K562 (cell line): ENCODE data around the gene TEX54. TPM values are rescaled to one million over a fixed set of nuclear protein-coding genes. Genes with fewer than 3 reads are reported as not detected.
A peak's percentile ranks its signal among the peaks of the same experiment; 100 is the strongest.

Experiments used
- CHD4 ChIP-seq: fragments of 200-600 bp; sonication (generic); IDR thresholded peaks from 3 replicates; pipeline ENCODE4 v1.6.1; 2012; ENCODE audit warnings: low read depth, mild to moderate bottlenecking, mixed read lengths, low read length, inconsistent platforms; ENCODE audit not compliant: insufficient read depth, insufficient replicate concordance, poor library complexity, severe bottlenecking
- EGR1 ChIP-seq: fragments of 450-650 bp; conservative IDR thresholded peaks from 2 replicates; pipeline ENCODE4 v1.6.1; 2017; ENCODE audit warnings: mild to moderate bottlenecking
- ETV6 ChIP-seq, 3 experiments: fragments of 150-350 bp in 1 of 3; sonication (generic) in 1 of 3; formaldehyde crosslinking in 1 of 3; IDR thresholded peaks; 2 replicates each; pipeline versions ENCODE4 v1.6.1 to v1.8.0; 2014 to 2022; ENCODE audit warnings: borderline replicate concordance in 2 of 3, low read depth in 2 of 3, antibody characterized with exemption in 1 of 3, low read length in 1 of 3, mild to moderate bottlenecking in 1 of 3, missing genetic modification reagents in 1 of 3
- FOXJ2 ChIP-seq: fragments of 200-800 bp; sonication (Bioruptor generic); IDR thresholded peaks from 2 replicates; pipeline ENCODE4 v1.6.1; 2016; ENCODE audit warnings: missing genetic modification characterization, missing compliant biosample characterization
- GABPA ChIP-seq: fragments of 200-800 bp; sonication (Bioruptor generic); conservative IDR thresholded peaks from 2 replicates; pipeline ENCODE4 v1.6.1; 2016; ENCODE audit warnings: low read depth, missing genetic modification characterization, missing compliant biosample characterization
- HNRNPUL1 ChIP-seq: fragments of 200-400 bp; formaldehyde crosslinking; IDR thresholded peaks from 2 replicates; pipeline ENCODE4 v1.6.1; 2017; ENCODE audit warnings: low read length
- NCOA4 ChIP-seq: fragments of 450-650 bp; IDR thresholded peaks from 2 replicates; pipeline ENCODE4 v1.6.1; 2018; ENCODE audit warnings: mild to moderate bottlenecking; ENCODE audit not compliant: partially characterized antibody
- NFATC3 ChIP-seq: fragments of 450-650 bp; IDR thresholded peaks from 2 replicates; pipeline ENCODE4 v1.6.1; 2017; ENCODE audit warnings: mild to moderate bottlenecking
- NFYB ChIP-seq: IDR thresholded peaks from 2 replicates; pipeline ENCODE4 v1.6.1; 2011; ENCODE audit warnings: mild to moderate bottlenecking, moderate library complexity; ENCODE audit not compliant: insufficient read length; ENCODE audit errors: extremely low read depth
- NONO ChIP-seq, 2 experiments: fragments of 200-400 bp in 1 of 2; fragments of 450-650 bp in 1 of 2; formaldehyde crosslinking in 1 of 2; IDR thresholded peaks; 2 replicates each; pipeline ENCODE4 v1.6.1; 2017; ENCODE audit warnings: low read depth in 2 of 2, mild to moderate bottlenecking in 2 of 2, moderate library complexity in 2 of 2, low read length in 1 of 2
- RFX7 ChIP-seq: fragments of 250-450 bp; sonication (Bioruptor Pico); IDR thresholded peaks from 2 replicates; pipeline ENCODE4 v1.5.1; 2021; ENCODE audit warnings: mild to moderate bottlenecking
- SP2 ChIP-seq: IDR thresholded peaks from 2 replicates; pipeline ENCODE4 v1.6.1; 2011; ENCODE audit warnings: mild to moderate bottlenecking, low read depth, low read length, moderate library complexity; ENCODE audit not compliant: poor library complexity, severe bottlenecking; ENCODE audit errors: extremely low read depth
- TEAD2 ChIP-seq: fragments of 450-650 bp; IDR thresholded peaks from 2 replicates; pipeline ENCODE4 v1.6.1; 2016; ENCODE audit warnings: missing genetic modification characterization, control low read depth, missing compliant biosample characterization
- ZFP30 ChIP-seq: fragments of 250-450 bp; sonication (Bioruptor Pico); IDR thresholded peaks from 2 replicates; pipeline ENCODE4 v1.8.0; 2022; ENCODE audit warnings: moderate library complexity, mild to moderate bottlenecking, inconsistent platforms, borderline replicate concordance
- ZFPM2 ChIP-seq: fragments of 250-450 bp; sonication (Bioruptor Pico); IDR thresholded peaks from 2 replicates; pipeline ENCODE4 v1.5.1; 2022; ENCODE audit warnings: mild to moderate bottlenecking
- polyA plus RNA-seq, 8 experiments: library from polyadenylated mRNA; depleted of rRNA in 4 of 8; stranded (reverse) in 5 of 8; unstranded in 3 of 8; fragments of >200 nt; fragmentation: Nextera tagmentation in 2 of 8; fragmentation: Illumina TruSeq in 1 of 8; extraction: Ambion mirVana in 2 of 8; extraction: Trizol in 1 of 8; gene quantifications; 2 replicates each; pipeline versions ENCODE4 v1.2.1 to v1.2.3, GENCODE V29; 2011 to 2014; ENCODE audit warnings: inconsistent platforms in 1 of 8, missing spikeins in 1 of 8
- total RNA-seq, 7 experiments: library from RNA; depleted of rRNA in 6 of 7; stranded (reverse); fragments of >200 nt in 6 of 7; fragmentation: Illumina TruSeq in 2 of 7; extraction: Trizol in 2 of 7; gene quantifications; 2 replicates each; pipeline versions ENCODE4 v1.2.1 to v1.2.3, GENCODE V29; 2011 to 2021; ENCODE audit warnings: low replicate concordance in 1 of 7
- TF ChIP-seq, protein P1 (sequence below): fragments of 450-650 bp; IDR thresholded peaks from 2 replicates; pipeline ENCODE4 v1.6.1; 2018; ENCODE audit not compliant: partially characterized antibody
- TF ChIP-seq, protein P2 (sequence below): fragments of 250-450 bp; sonication (Bioruptor Pico); IDR thresholded peaks from 2 replicates; pipeline ENCODE4 v1.5.0; 2020; ENCODE audit warnings: mild to moderate bottlenecking
- TF ChIP-seq, protein P3 (sequence below): fragments of 250-450 bp; sonication (Bioruptor Pico); IDR thresholded peaks from 2 replicates; pipeline ENCODE4 v1.8.0; 2021; ENCODE audit warnings: mild to moderate bottlenecking, moderate library complexity
- TF ChIP-seq, protein P4 (sequence below), 2 experiments: fragments of 450-650 bp in 1 of 2; sonication (generic) in 1 of 2; formaldehyde crosslinking; conservative IDR thresholded peaks; 2 replicates each; pipeline versions ENCODE4 v1.4.0 to v1.8.1; 2020 to 2022; ENCODE audit warnings: mild to moderate bottlenecking in 1 of 2, missing genetic modification reagents in 1 of 2

The TEX54 gene
- total and polyA plus RNA-seq, 9 of the 15 experiments (the other 6 are each of a cell fraction or from before 2014, with no cell fraction given) = not detected

DNA sequence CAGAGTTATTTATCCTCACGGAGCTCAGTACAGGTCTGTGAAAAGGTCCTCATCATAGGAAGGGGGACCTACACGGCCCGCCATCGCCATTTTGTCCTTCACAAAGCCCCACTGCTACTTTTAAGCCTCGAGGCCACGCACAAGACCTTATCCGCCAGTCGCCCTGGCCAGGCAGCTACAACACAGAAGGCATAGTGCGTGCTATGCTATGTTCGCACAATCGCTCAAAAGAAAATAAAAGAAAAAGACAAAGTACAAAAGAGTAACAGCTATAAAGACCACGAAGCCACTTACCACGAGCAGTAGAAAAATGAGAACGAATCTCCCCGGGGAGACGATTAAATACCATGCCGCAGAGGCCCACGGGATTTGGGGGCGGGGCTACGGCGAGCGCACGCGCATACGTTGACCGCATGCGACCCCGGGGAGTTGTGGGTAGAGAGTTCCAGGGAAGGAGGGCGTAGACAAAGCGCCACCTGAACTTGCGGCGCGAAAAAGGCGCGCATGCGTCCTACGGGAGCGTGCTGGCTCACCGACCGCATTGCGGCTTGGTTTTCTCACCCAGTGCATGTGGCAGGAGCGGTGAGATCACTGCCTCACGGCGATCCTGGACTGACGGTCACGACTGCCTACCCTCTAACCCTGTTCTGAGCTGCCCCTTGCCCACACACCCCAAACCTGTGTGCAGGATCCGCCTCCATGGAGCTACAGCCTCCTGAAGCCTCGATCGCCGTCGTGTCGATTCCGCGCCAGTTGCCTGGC, 23.1 kb upstream of the TEX54 start (continued):
- peak; percentile 79; the same call in 1 of the 2 replicates for TF ChIP-seq HNRNPUL1
- TF ChIP-seq ETV6 (IDR thresholded peaks at IDR 0.05; ENCODE audit: borderline replicate concordance in 1 of 2, low read depth in 2 of 2, low read length in 1 of 2) = no peak
- TF ChIP-seq ETV6 (CRISPR knock-in tag; IDR thresholded peaks at IDR 0.05; ENCODE audit: borderline replicate concordance) = peak; percentile 82; the same call in 1 of the 2 replicates
- TF ChIP-seq, protein P1, sequence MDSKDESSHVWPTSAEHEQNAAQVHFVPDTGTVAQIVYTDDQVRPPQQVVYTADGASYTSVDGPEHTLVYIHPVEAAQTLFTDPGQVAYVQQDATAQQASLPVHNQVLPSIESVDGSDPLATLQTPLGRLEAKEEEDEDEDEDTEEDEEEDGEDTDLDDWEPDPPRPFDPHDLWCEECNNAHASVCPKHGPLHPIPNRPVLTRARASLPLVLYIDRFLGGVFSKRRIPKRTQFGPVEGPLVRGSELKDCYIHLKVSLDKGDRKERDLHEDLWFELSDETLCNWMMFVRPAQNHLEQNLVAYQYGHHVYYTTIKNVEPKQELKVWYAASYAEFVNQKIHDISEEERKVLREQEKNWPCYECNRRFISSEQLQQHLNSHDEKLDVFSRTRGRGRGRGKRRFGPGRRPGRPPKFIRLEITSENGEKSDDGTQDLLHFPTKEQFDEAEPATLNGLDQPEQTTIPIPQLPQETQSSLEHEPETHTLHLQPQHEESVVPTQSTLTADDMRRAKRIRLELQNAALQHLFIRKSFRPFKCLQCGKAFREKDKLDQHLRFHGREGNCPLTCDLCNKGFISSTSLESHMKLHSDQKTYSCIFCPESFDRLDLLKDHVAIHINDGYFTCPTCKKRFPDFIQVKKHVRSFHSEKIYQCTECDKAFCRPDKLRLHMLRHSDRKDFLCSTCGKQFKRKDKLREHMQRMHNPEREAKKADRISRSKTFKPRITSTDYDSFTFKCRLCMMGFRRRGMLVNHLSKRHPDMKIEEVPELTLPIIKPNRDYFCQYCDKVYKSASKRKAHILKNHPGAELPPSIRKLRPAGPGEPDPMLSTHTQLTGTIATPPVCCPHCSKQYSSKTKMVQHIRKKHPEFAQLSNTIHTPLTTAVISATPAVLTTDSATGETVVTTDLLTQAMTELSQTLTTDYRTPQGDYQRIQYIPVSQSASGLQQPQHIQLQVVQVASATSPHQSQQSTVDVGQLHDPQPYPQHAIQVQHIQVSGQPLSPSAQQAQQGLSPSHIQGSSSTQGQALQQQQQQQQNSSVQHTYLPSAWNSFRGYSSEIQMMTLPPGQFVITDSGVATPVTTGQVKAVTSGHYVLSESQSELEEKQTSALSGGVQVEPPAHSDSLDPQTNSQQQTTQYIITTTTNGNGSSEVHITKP = no peak
- no peak; the same call in none of the 2 replicates for TF ChIP-seq EGR1
- 0 out of 2 replicates have a peak, but pooled peaks have one; percentile 17 for TF ChIP-seq NFATC3
- no peak for TF ChIP-seq ZFP30 (CRISPR knock-in tag)
- TF ChIP-seq NCOA4 = peak; percentile 45
- TF ChIP-seq ZFPM2 (CRISPR knock-in tag) = no peak
- TF ChIP-seq GABPA = no peak
- TF ChIP-seq, protein P2, sequence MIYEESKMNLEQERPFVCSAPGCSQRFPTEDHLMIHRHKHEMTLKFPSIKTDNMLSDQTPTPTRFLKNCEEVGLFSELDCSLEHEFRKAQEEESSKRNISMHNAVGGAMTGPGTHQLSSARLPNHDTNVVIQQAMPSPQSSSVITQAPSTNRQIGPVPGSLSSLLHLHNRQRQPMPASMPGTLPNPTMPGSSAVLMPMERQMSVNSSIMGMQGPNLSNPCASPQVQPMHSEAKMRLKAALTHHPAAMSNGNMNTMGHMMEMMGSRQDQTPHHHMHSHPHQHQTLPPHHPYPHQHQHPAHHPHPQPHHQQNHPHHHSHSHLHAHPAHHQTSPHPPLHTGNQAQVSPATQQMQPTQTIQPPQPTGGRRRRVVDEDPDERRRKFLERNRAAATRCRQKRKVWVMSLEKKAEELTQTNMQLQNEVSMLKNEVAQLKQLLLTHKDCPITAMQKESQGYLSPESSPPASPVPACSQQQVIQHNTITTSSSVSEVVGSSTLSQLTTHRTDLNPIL (CRISPR knock-in tag) = 0 out of 2 replicates have a peak, but pooled peaks have one; percentile 9
- no peak for TF ChIP-seq CHD4
- TF ChIP-seq NONO (IDR thresholded peaks at IDR 0.05; ENCODE audit: low read depth in 2 of 2, low read length in 1 of 2) = peak; percentile 42 to 76; a peak in 2 of 4 replicates
- TF ChIP-seq, protein P3, sequence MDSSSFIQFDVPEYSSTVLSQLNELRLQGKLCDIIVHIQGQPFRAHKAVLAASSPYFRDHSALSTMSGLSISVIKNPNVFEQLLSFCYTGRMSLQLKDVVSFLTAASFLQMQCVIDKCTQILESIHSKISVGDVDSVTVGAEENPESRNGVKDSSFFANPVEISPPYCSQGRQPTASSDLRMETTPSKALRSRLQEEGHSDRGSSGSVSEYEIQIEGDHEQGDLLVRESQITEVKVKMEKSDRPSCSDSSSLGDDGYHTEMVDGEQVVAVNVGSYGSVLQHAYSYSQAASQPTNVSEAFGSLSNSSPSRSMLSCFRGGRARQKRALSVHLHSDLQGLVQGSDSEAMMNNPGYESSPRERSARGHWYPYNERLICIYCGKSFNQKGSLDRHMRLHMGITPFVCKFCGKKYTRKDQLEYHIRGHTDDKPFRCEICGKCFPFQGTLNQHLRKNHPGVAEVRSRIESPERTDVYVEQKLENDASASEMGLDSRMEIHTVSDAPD (CRISPR knock-in tag) = no peak
- TF ChIP-seq, protein P4, sequence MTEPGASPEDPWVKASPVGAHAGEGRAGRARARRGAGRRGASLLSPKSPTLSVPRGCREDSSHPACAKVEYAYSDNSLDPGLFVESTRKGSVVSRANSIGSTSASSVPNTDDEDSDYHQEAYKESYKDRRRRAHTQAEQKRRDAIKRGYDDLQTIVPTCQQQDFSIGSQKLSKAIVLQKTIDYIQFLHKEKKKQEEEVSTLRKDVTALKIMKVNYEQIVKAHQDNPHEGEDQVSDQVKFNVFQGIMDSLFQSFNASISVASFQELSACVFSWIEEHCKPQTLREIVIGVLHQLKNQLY (CRISPR knock-in tag; conservative IDR thresholded peaks at IDR 0.05) = no peak
- no peak for TF ChIP-seq SP2
- TF ChIP-seq NFYB = no peak
- TF ChIP-seq RFX7 = peak; percentile 78; the same call in 1 of the 2 replicates
- no peak for TF ChIP-seq TEAD2
- no peak; the same call in 1 of the 2 replicates for TF ChIP-seq FOXJ2
